ENCODE results near the gene BPGM.

The BPGM gene

GRCh38 chr7:134710854-134711624 lies 64.4 kb downstream of the BPGM start:
- no peak overlapping the region for H3K4me3 ChIP-seq (ENCODE audit: low read depth, low read length)
- ChIA-PET POLR2A (interaction anchor here (0.6 to 1.3 kb wide), 5 partner anchors 16 to 77 kb away, joined by 3 to 7 read pairs (median 5); partner anchors contain the start of gene CALD1), CTCF (interaction anchor here (1.5 to 2.1 kb wide), 4 partner anchors 10 to 20 kb away, joined by 3 to 10 read pairs (median 6); no protein-coding TSS in a partner anchor)
- no peak for TF ChIP-seq CTCF (IDR thresholded peaks at IDR 0.05; ENCODE audit: insufficient read depth, low read length, missing control alignments)
- DNase-seq (ENCODE audit: low read depth, low spot score) = no peak

- no peak overlapping the region for H3K4me3 ChIP-seq (ENCODE audit: low read depth, low read length)
- ChIA-PET CTCF (interaction anchor here (1.5 to 1.8 kb wide), 2 partner anchors 13 to 21 kb away, joined by 6 to 10 read pairs; no protein-coding TSS in a partner anchor), POLR2A (interaction anchor here (0.7 to 1.3 kb wide), 3 partner anchors 22 to 67 kb away, joined by 3 to 6 read pairs (median 5); partner anchors contain the start of gene CALD1)
- no peak for TF ChIP-seq CTCF (IDR thresholded peaks at IDR 0.05; ENCODE audit: insufficient read depth, low read length, missing control alignments)
- DNase-seq (ENCODE audit: low read depth, low spot score) = no peak
Observed at GRCh38 chr7:134712196-134712595, 65.5 kb downstream of the BPGM start.

GRCh38 chr7:134714470-134715205 lies 68.0 kb downstream of the BPGM start:
- ChIA-PET POLR2A (no interaction called here), CTCF (interaction anchor here (1.2 to 4.7 kb wide), 5 partner anchors 10 to 37 kb away, joined by 3 to 24 read pairs (median 6); no protein-coding TSS in a partner anchor)
- H3K4me3 ChIP-seq (ENCODE audit: low read depth, low read length) = no peak overlapping the region
- no peak for TF ChIP-seq CTCF (IDR thresholded peaks at IDR 0.05; ENCODE audit: insufficient read depth, low read length, missing control alignments)
- no peak for DNase-seq (ENCODE audit: low read depth, low spot score)

GRCh38 chr7:134718211-134718875 lies 71.7 kb downstream of the BPGM start:
- POLR2A ChIA-PET = no interaction called here
- CTCF ChIA-PET = interaction anchor here (0.7 to 4.7 kb wide), 5 partner anchors 12 to 85 kb away, joined by 3 to 21 read pairs (median 3); no protein-coding TSS in a partner anchor

More at GRCh38 chr7:134718211-134718875, 71.7 kb downstream of the BPGM start:
- no peak for TF ChIP-seq CTCF (IDR thresholded peaks at IDR 0.05; ENCODE audit: insufficient read depth, low read length, missing control alignments)
- DNase-seq (ENCODE audit: low read depth, low spot score) = no peak
- no peak overlapping the region for H3K4me3 ChIP-seq (ENCODE audit: low read depth, low read length)
